22Rv1 (cell line): ENCODE data around the gene KANSL1.

ENCODE experiments used
- ZFX ChIP-seq: fragments of 450-650 bp; IDR thresholded peaks from 2 replicates; pipeline ENCODE4 v1.6.1; 2017; ENCODE audit warnings: antibody characterized with exemption, borderline replicate concordance
- TF ChIP-seq, protein P1 (sequence below): fragments of 450-650 bp; IDR thresholded peaks from 2 replicates; pipeline ENCODE4 v1.5.1; 2017; ENCODE audit warnings: mild to moderate bottlenecking

- TF ChIP-seq, protein P1, sequence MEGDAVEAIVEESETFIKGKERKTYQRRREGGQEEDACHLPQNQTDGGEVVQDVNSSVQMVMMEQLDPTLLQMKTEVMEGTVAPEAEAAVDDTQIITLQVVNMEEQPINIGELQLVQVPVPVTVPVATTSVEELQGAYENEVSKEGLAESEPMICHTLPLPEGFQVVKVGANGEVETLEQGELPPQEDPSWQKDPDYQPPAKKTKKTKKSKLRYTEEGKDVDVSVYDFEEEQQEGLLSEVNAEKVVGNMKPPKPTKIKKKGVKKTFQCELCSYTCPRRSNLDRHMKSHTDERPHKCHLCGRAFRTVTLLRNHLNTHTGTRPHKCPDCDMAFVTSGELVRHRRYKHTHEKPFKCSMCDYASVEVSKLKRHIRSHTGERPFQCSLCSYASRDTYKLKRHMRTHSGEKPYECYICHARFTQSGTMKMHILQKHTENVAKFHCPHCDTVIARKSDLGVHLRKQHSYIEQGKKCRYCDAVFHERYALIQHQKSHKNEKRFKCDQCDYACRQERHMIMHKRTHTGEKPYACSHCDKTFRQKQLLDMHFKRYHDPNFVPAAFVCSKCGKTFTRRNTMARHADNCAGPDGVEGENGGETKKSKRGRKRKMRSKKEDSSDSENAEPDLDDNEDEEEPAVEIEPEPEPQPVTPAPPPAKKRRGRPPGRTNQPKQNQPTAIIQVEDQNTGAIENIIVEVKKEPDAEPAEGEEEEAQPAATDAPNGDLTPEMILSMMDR: peak; percentile 16
- TF ChIP-seq ZFX: no peak
These were observed 202.3 kb downstream of the KANSL1 start for GRCh38 chr17:45990886-45991285.
